Kidney (tissue), 14 donors: Measurements from ENCODE around the gene CHPF2. TPM values are rescaled to one million over a fixed set of nuclear protein-coding genes. Genes with fewer than 3 reads are reported as not detected.

Source experiments
- DNase-seq, 5 donors: peaks; one replicate each; pipeline ENCODE4 v3.0.0-alpha.2; 2013 to 2020
- FAIRE-seq: peaks from 2 replicates; lab custom pipeline; 2012; peaks lifted over from hg19 to GRCh38; lab: Jason Lieb, UNC
- H3K27ac ChIP-seq, 2 donors: one replicate each; pipeline ENCODE4 v1.7.0; 2013; ENCODE audit warnings: low read depth in 2 of 2, low read length in 2 of 2, inconsistent platforms in 1 of 2
- H3K27me3 ChIP-seq: one replicate; pipeline ENCODE4 v1.7.1; 2013; ENCODE audit warnings: low read length, inconsistent platforms; ENCODE audit not compliant: control insufficient read depth, insufficient read depth
- H3K36me3 ChIP-seq, 3 donors: one replicate each; pipeline versions ENCODE4 v1.7.0 to v1.7.1; 2013; ENCODE audit warnings: low read length in 3 of 3, control low read depth in 1 of 3, inconsistent platforms in 1 of 3; ENCODE audit not compliant: insufficient read depth in 3 of 3, control insufficient read depth in 2 of 3
- H3K4me1 ChIP-seq, 3 donors: one replicate each; pipeline versions ENCODE4 v1.7.0 to v1.7.1; 2013; ENCODE audit warnings: low read length in 3 of 3, inconsistent platforms in 1 of 3, low read depth in 1 of 3; ENCODE audit not compliant: control insufficient read depth in 2 of 3, insufficient read depth in 2 of 3
- H3K4me3 ChIP-seq, 3 donors: one replicate each; pipeline versions ENCODE4 v1.7.0 to v1.8.1; 2013; ENCODE audit warnings: low read length in 3 of 3, control low read depth in 1 of 3, inconsistent platforms in 1 of 3
- H3K9ac ChIP-seq, 3 donors: one replicate each; pipeline versions ENCODE4 v1.7.0 to v1.7.1; 2013; ENCODE audit warnings: low read length in 3 of 3, control low read depth in 1 of 3, inconsistent platforms in 1 of 3
- H3K9me3 ChIP-seq, 3 donors: one replicate each; pipeline versions ENCODE4 v1.7.0 to v1.7.1; 2013; ENCODE audit warnings: low read length in 3 of 3, control low read depth in 1 of 3, inconsistent platforms in 1 of 3; ENCODE audit not compliant: control insufficient read depth in 2 of 3, insufficient read depth in 1 of 3
- intact Hi-C: fragments of 100-400 bp; cut with DNase I; formaldehyde crosslinking; loops from one replicate; pipeline ENCODE4 v1.11.1; 2022
- polyA plus RNA-seq: library from polyadenylated mRNA; stranded (reverse); fragments of 350-450 nt; fragmentation: Illumina TruSeq; extraction: RNeasy Lipid Tissue Mini Kit (QIAGEN cat#74804); gene quantifications from one replicate; pipeline ENCODE4 v1.2.3, GENCODE V29; 2014; ENCODE audit warnings: low read depth, low replicate concordance; ENCODE audit not compliant: insufficient read depth
- total RNA-seq: library from RNA; stranded (reverse); fragmentation: NEBNext Ultra II Directional; extraction: Animal tissue kit (Norgen Biotek cat#: 25700); gene quantifications from one replicate; pipeline ENCODE4 v1.2.1, GENCODE V29; 2021
- TF ChIP-seq, protein P1 (sequence below): IDR thresholded peaks from 3 replicates; pipeline ENCODE4 v1.5.1; 2012; ENCODE audit warnings: mild to moderate bottlenecking, moderate library complexity, borderline replicate concordance; ENCODE audit not compliant: insufficient read depth; ENCODE audit errors: extremely low read depth
- donor health status: control.
- donor health status: control.
- donor health status: control.
- donor health status: control.
- donor health status: control.
- donor health status: DM: yes; HTN: yes; CAD: no.
- donor health status: Normal renal cell carcinoma (clear cell type).

Gene CHPF2
- total and polyA plus RNA-seq, 2 donors from 2014 or later = 15.6 to 45.2 TPM

DNA sequence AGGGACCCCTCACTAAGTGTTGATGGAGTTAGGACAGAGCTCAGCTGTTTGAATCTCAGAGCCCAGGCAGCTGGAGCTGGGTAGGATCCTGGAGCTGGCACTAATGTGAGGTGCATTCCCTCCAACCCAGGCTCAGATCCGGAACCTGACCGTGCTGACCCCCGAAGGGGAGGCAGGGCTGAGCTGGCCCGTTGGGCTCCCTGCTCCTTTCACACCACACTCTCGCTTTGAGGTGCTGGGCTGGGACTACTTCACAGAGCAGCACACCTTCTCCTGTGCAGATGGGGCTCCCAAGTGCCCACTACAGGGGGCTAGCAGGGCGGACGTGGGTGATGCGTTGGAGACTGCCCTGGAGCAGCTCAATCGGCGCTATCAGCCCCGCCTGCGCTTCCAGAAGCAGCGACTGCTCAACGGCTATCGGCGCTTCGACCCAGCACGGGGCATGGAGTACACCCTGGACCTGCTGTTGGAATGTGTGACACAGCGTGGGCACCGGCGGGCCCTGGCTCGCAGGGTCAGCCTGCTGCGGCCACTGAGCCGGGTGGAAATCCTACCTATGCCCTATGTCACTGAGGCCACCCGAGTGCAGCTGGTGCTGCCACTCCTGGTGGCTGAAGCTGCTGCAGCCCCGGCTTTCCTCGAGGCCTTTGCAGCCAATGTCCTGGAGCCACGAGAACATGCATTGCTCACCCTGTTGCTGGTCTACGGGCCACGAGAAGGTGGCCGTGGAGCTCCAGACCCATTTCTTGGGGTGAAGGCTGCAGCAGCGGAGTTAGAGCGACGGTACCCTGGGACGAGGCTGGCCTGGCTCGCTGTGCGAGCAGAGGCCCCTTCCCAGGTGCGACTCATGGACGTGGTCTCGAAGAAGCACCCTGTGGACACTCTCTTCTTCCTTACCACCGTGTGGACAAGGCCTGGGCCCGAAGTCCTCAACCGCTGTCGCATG lies 5.2 kb downstream of the CHPF2 start:
- DNase-seq = peak in 1 of 5 donors; percentile 72

DNA sequence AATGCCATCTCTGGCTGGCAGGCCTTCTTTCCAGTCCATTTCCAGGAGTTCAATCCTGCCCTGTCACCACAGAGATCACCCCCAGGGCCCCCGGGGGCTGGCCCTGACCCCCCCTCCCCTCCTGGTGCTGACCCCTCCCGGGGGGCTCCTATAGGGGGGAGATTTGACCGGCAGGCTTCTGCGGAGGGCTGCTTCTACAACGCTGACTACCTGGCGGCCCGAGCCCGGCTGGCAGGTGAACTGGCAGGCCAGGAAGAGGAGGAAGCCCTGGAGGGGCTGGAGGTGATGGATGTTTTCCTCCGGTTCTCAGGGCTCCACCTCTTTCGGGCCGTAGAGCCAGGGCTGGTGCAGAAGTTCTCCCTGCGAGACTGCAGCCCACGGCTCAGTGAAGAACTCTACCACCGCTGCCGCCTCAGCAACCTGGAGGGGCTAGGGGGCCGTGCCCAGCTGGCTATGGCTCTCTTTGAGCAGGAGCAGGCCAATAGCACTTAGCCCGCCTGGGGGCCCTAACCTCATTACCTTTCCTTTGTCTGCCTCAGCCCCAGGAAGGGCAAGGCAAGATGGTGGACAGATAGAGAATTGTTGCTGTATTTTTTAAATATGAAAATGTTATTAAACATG lies 6.0 kb downstream of the CHPF2 start:
- Histone ChIP-seq H3K36me3 (peaks cover 2 to 15% (median 7%) of the 10 kb centered on the region in 3 donors), H3K27ac (no peak overlapping the region)

More for the DNA sequence above, 5.2 kb downstream of the CHPF2 start:
- peaks cover 0 to 13% (median 6%) of the 10 kb centered on the region in 3 donors for H3K4me1 ChIP-seq
- peaks cover 2 to 15% (median 7%) of the 10 kb centered on the region in 3 donors for H3K36me3 ChIP-seq
- no peak overlapping the region for H3K9ac ChIP-seq
- intact Hi-C loops = no loop called here
- no peak for FAIRE-seq
- H3K4me3 ChIP-seq = no peak overlapping the region
- H3K27me3 ChIP-seq = no peaks in the 10 kb centered on the region
- H3K27ac ChIP-seq = no peak overlapping the region
- TF ChIP-seq, protein P1, sequence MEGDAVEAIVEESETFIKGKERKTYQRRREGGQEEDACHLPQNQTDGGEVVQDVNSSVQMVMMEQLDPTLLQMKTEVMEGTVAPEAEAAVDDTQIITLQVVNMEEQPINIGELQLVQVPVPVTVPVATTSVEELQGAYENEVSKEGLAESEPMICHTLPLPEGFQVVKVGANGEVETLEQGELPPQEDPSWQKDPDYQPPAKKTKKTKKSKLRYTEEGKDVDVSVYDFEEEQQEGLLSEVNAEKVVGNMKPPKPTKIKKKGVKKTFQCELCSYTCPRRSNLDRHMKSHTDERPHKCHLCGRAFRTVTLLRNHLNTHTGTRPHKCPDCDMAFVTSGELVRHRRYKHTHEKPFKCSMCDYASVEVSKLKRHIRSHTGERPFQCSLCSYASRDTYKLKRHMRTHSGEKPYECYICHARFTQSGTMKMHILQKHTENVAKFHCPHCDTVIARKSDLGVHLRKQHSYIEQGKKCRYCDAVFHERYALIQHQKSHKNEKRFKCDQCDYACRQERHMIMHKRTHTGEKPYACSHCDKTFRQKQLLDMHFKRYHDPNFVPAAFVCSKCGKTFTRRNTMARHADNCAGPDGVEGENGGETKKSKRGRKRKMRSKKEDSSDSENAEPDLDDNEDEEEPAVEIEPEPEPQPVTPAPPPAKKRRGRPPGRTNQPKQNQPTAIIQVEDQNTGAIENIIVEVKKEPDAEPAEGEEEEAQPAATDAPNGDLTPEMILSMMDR = no peak
- H3K9me3 ChIP-seq = no peaks in the 10 kb centered on the region

DNA sequence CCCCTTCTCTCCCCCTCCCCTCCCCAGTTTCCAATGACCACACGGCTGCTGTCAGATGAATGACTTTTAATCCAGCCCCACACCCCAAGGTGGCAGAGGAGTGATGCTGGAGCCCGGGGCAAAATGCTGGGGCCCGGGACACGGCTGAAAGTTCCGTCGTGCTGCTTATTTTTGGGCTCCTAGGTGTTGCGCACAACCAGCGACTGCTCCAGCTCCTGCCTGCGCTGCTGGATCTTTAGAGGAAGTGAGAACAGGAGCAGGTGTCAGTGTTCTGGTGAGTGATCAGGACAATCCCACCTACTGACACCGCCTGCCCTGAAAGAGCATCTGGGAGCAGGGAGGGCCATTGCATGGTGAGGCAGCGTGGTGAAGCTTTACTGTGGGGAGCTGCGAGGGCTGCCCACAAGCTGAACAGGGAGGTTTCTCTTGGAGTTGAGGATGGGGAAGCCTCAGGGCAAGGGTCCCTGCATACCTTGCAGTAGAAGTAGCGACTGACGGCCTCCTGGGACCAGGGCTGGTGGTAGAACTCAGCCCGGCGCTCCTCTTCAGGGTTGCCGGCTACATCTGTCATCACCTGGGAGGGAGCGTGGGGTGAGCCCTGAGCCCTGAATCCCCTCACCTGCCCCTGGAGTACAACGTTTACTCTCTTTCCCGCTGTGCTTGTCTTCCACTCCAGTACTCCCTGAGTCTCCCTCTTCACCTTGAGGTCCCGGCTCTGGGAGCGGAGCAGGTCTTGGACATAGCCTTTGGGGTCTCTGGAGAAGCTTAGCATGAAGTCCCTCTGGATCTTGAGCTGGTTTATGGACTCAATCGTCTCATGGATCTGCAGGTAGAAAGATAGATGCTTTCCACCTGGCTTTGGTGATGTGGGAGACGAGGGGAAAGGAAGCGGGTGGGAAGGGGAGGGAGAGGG lies 6.9 kb downstream of the CHPF2 start:
- Histone ChIP-seq H3K4me3 (no peak overlapping the region), H3K27ac (no peak overlapping the region), H3K9ac (no peak overlapping the region), H3K27me3 (no peaks in the 10 kb centered on the region), H3K4me1 (peaks cover 0 to 10% (median 0%) of the 10 kb centered on the region in 3 donors), H3K9me3 (no peaks in the 10 kb centered on the region), H3K36me3 (peaks cover 2 to 15% (median 7%) of the 10 kb centered on the region in 3 donors)
- intact Hi-C loops = no loop called here
- FAIRE-seq = no peak
- no peak for DNase-seq
- TF ChIP-seq, protein P1 = no peak

More for the DNA sequence above, 6.0 kb downstream of the CHPF2 start:
- TF ChIP-seq, protein P1 = no peak
- DNase-seq (peak in 1 of 5 donors; percentile 66), FAIRE-seq (no peak)
- H3K4me1 ChIP-seq = peaks cover 0 to 14% (median 6%) of the 10 kb centered on the region in 3 donors
- no peaks in the 10 kb centered on the region for H3K27me3 ChIP-seq
- H3K9me3 ChIP-seq = no peaks in the 10 kb centered on the region
- no peak overlapping the region for H3K9ac ChIP-seq
- no peak overlapping the region for H3K4me3 ChIP-seq
- intact Hi-C loops = no loop called here
